Fibroblast of skin of scalp (primary cell): Measurements from ENCODE around the gene LYRM4.

ENCODE experiments used
- DNase-seq: peaks from one replicate; pipeline ENCODE4 v3.0.0-alpha.2; 2013

Gene LYRM4

DNA sequence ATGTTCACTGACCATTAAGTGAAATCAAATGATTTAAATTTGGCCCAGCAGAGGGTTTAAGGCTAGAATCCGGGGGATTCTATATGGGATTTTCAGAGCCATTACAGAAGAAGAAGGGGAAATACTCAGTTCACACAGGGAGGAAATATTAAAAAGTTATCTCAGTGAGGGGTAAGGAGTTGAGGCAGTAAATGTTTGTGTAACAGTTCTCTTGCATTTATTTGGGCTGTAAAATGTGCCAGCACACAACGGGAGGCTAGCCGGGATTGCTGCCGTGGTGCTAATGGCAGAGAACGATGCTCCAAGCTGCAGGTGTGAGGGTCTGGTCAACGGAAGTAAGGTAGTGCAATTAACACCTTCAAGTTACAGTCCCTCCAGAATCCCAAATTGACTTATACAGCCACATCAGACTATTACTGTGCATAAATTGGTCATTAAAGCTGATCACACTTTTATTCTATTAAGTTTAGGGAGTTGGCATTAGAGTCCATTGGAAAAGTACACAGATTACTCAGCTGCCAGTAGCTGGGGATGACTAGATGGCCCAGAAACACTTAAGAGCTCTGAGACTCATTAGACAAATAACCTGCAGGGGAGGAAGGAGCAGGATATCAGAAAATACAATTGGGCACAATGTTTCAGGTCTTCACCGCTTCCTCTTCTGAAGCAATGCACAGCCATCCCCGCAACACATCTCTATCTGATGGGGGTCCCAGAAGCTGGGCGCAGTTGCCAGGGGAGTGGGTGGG lies 144.3 kb downstream of the LYRM4 start:
- no peak for DNase-seq

DNA sequence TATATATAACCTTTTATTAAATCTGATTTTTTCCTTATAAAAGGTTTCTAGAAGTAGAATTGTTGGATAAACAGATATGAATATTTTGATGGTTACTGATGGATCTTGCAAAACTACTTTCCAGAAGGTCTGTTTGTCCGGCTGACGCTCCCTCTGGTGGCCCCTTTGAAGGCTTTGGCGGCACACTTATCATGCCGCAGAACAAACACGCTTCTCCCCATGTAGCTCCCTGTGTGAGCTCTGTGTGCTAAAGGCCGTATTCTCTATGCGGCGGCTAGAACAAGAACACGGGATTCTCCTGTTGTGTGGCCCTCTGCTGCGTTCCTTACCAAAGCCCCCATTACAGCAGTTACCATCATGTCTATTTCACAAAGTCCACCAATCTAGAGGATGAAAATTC lies 145.6 kb downstream of the LYRM4 start:
- peak; percentile 32 for DNase-seq

DNA sequence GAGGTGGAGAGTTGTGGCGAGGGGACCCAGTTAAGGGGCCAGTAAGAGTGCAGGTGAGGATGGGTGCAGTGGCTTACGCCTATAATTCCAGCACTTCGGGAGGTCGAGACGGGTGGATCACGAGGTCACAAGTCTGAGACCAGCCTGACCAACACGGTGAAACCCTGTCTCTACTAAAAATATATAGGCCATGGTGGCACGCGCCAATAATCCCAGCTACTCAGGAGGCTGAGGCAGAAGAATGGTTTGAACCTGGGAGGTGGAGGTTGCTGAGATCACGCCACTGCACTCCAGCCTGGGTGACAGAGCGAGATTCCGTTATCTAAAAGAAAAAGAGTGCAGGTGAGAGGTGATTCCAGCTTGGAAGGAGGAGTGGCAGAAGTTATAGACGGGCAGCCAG lies 147.7 kb downstream of the LYRM4 start:
- no peak for DNase-seq

DNA sequence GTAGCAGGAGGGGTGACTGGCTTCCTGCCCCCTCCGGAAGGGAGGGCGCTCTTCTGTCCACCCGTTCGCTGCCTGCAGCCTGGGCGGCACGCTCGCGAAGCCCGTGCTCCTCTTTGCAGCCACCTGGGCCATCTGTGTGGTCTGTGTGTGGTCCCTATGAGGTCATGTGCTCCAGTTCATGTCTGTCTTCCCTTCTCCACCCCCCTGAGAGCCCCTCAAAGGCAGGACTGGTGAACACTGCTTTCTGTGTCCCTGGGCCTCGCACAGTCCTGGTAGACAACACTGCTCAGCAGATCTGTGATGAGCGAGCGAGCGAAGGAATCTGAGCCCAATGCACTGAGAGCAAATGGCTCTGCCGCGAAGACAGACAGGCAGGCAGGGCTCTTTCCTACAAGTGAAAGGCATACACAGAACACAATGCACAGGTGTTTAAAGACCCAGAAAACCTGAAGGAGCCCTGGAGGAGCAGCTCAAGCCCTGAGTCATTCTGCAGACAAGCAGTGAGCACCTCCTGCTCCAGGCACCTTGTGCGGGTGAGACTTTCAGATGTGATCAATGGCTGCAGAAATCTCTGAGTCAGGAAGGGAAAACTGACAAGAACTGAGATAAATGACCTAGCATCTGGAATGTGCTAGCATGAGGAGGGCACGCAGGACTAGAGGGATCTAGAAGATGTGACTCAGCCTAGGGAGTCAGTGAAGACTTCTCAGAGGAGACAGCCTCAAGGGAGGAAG lies 148.5 kb downstream of the LYRM4 start:
- DNase-seq, result peak; percentile 84

DNA sequence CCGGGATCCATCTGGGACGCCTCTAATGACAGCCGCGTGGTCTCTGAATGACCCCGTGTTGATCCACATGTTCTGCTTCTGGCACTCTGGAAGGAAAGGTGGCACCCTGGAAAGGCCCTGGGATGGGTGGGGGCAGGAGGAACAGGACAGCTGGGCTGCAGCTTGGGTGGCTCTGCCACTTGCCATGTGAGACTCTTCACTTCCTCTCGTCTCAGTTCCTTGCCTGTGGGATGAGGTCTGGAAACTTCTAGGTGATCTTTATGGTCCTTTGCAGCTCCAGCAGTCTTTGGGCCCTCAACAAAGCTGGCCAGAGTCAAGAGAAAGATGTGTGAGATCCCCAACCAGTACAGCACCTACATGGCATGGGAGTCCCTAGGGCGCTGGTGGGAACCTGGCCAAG lies 149.1 kb downstream of the LYRM4 start:
- no peak for DNase-seq

DNA sequence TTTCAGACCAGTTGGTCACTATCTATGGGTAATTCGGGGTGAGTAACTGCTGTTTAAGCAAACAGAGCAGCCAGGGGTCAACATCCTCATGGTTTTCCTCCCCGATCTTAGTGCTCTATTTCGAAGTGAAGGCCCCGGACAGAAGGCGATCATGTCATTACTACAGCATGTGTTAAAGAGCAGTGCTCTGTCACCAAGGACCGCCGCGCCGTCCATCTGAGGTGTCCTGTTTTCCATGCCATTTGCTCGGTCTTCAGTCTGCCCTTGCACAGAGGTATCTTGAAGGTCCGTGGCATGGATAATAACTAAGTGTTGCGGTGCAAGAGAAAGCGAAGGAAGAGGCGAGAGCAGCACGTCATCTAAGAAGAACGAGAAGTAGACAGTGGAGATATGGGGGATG lies 150.5 kb downstream of the LYRM4 start:
- DNase-seq, result no peak

DNA sequence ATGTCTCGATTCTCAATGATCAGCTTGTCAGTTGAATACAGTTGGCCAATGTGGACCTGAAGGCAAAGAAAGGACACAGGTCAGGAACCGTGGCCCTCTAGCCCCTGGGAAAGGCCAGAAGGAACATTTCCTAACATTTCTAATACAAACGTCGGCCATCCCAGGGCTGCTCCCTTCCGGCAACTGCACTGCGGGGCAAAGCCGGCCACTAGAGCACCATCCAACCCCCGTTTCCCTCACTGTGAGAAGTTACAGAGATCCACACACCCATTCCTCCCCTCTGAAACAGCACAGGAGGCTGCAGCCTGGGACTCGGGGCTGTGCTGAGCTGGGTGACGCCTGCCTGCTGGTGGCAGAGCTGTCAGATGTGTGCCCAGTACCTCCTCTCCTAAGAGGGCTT lies 151.3 kb downstream of the LYRM4 start:
- no peak for DNase-seq

DNA sequence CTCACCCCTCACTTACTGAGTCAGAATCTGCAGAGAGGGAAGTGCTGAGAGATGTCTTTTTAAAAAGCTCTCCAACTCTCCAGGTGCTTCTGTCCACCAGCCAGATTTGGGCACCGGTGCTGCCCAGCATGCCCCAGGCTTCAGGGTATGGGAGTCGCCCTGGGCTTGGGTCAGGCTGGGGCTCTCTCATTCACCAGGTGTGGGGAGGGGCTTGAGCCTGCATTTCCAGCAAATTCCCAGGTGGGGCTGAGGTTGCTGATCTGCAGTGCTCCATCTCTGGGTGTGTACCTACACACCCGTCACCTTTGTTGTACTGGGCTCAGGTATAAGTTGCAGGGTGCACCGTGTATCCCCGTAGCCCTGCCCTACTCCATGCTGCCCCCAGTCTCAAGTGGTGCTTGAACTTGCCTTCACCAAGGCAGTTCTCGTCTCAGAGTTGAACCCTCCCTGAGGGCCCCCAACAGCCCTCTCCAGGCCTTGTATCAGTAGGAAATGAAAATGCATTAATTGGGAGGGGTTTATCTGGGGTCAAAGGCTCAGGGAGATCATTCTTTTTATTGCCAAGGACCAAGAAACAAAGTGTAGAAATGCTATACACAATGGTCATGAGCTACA lies 152.1 kb downstream of the LYRM4 start:
- DNase-seq, result no peak

DNA sequence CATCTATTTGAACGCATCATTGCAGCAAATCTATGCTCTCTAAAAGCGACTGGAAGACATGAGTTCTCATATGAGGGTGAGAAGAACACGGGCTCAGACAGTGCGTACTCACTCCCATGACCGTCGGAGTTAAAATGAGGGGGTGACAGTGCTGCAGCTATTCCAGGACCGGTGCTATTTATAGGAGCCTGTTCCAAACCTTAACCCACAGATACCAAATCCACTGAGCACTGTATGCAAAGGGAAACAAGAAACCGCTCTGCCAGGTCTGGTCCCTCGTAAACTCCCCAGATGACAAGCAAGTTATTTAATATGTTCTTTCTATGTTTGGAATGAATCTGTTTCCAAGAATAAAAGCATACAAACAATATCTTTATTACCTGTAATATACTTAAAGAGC lies 152.7 kb downstream of the LYRM4 start:
- DNase-seq, result no peak

DNA sequence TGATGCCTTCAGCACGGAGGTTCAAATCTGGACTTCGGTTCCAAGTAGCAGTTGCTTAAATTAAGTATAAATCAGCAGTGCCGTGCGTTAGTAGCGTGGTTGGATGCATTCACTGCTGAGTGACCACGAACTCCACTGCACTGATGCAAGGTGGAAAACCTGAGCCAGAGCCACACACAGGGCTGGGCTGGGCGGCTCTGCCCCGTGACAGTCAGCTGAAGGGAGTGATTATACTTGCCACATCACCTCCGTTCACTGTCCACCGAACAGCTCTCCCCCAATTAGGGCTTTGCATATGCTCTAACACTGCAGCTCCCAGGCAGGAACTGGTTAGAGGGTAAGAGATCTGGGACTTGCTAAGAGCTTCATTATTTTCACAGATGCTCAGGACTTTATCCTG lies 153.4 kb downstream of the LYRM4 start:
- DNase-seq, result no peak

DNA sequence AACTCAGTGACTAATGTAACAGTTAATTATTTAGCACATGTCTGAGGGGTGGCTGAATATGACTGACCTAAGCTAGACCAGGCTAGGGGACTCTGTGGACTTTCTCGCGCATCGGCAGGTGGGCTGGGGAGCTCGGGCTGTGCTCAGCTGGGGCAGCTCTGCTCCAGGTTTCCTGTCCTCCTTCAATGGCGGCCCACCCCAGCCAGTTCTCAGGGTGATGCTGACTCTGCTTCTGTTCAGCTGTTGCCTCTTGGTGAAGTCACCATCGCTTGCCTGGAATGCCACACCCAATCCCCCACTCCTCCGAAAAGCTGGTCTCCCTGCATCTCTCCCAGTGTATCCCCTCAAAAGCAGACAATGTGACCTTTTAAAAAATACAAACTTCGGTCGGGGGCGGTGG lies 155.6 kb downstream of the LYRM4 start:
- no peak for DNase-seq

DNA sequence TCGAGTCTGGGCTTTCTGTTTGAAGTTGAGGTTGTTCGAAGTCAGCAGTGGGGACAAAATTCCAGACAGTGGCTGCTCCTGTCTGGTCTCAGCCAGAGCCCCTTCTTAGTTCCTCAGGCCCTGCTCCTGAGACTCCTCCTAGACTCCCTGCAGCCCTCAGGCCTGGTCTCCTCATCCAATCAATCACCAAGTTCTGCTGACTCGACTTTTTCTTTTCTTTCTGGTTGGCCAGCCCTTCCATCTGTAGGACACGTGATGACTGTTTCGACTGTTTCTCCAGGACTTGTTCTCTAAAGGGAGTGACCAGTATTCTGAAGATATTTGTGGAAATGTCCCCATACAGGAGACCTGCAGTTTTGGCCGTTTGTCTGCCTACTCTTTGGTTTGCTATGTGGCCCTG lies 156.1 kb downstream of the LYRM4 start:
- no peak for DNase-seq

DNA sequence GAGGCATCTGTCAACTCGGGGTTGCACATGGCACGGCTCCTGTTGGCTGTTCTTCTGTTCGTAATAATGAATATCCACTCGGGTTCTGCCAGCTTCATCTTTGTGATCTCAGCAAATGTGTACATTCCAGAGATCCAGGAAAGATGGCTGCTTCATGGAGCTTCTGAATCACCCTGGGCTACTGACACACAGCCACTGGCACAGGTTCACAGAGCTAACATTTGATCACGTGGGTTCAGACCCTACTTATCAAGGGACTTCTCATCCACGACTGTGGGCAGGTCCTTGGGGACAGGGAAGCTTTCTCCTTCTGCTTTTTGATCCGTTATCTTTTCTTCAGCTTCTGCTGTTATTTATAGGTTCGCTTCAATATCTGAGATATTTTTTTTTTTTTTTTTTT lies 157.5 kb downstream of the LYRM4 start:
- no peak for DNase-seq

DNA sequence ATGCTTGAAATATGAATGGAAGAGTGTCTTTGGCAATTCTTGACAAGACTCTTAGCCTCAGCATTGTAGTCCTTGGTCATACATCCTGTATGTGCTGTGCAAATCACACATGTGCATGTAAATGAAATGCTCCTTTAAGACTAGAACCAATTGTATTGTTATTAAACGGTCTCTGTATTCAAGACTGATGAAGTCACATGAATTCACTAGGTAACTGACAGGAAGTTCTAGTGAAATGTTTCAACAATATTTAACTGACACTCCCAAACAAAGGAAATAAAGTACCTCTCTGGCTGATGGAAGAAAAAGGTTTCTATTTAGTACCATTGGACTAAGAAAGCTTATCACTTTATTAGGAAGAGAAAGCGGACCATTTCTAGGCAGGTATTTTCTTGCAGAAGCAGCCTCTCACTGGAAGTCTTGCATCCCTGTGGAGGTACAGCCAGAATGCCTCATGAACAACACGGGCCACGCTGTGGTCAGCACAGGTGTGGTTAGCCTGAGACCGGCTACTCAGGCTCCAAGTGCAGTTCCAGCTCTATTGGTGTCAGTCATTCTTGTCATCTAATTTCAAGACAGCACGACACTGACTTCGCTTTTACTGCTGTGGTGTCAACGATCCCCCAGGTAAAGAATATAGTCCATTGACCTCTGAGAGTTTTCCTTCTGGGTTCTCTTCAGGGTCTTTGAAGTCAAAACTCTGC lies 158.3 kb downstream of the LYRM4 start:
- no peak for DNase-seq

DNA sequence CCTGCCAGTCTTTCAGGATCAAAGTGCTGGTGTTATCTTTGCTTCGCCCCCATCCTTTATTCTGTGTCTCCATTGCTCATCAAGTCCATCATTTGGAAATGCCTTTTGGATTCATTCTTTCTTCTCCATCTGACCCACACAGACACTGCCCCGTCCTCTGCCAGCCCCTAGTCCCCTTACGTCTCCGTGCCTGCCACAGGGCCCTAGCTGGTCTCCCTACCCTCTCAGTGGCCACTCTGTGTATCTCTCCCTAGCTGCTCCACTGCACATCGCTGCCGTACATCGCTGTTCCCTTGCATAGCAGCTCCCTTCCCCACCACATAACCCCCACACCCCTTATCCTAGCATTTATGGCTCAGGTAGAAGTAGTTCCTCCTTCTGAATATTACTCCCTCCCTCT lies 159.9 kb downstream of the LYRM4 start:
- no peak for DNase-seq

DNA sequence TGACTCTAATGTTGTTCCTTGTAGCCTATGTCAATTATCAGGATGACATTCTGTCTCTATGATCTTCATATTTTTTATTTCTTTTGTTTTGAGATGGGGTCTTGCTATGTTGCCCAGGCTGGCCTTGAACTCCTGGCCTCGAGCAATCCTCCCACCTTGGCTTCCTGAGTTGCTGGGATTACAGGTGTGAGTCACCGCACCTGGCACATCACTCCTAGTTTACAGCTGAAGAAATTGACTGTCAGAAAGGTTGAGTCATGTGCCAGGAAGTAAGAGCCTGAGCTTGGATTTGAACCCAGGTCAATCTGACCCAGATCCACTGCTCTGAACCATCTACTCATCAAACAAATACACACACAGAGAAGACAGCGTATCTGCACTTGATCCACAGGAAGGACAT lies 161.2 kb downstream of the LYRM4 start:
- no peak for DNase-seq

DNA sequence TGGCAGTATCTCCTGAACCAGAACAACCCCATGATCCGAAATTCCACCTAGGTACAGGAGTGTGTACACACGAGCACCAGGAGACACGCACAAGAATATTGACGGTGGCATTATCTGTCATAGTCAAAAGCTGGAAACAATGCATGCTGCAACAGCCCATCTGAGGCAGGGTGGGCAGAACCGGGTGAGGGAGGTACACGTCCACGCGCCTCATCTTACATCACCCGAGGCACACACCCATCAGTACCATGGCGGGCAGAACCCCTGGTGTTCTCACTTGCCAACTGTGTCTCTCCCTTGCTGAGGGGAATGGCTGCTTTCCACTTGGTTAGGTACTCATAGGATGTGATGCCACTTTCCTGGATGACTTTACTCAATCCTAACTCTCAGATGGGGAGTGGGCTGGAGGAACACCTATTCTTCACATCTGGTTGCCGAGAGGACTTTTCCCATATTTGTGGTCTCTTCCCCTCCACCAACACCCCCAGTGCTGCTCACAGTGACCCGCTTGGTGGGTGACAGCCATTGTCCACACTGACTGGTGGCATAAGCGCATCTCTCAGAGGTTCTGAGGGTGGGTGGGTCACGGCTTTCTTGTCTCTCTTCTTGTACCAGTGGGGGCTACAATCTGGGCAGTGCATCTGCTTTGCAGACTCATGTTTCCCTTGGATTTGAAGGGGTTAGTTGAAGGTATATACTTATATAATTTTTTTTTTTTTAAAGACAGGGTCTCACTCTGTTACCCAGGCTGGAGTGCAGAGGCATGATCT lies 162.1 kb downstream of the LYRM4 start:
- no peak for DNase-seq

DNA sequence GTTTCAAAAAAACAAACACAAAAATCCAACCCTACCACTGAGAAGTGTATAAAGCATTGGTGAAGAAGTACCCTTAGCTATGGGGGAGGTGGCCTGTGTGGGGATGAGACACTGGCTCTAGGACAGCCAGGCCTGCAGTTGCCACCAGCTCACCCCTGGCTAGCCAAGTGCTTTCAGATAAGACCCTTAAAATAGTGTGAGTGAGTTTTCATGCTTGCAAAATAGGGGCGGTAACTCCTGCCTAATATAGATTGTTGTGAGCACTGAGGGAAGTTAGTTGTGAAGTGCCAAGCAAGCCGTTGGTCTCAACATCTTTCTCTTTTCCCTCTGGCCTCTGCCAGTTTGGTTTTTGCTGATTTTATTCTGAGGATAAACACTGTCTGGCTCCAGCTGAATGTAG lies 164.3 kb downstream of the LYRM4 start:
- DNase-seq, result no peak

DNA sequence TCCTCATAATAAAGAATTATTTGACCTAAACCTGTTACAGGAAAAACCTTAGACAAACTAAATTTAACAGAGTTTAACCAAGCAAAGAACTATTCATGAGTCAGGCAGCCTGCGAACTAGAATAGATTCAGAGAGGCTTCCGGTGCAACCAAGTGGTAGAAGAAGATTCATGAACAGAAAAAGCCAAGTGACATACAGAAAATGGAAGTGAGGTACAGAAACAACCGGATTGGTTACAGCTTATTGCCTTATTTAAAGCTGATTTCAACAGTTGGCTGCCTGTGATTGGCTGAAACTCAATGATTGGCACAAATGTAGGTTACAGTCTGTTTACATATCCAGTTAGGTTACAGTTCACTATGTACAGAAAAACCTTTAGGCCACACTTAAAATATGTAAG lies 165.5 kb downstream of the LYRM4 start:
- DNase-seq, result no peak

DNA sequence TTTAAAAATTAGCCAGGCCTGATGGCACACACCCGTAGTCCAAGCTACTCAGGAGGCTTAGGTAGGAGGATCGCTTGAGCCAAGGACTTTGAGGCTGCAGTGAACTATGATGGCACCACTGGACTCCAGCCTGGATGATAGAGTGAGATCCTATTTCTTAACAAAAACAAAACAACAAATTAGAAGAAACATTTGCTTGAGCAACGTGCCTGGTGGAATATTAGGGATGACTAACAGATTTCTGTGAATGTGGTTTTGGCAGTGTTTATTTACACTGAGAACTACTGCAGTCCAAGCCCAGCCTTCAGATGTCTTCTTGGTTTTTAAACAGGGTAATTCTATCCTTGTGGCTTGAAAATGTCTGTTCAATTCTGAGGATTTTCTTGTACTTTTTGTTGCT lies 166.4 kb downstream of the LYRM4 start:
- DNase-seq, result peak; percentile 90

DNA sequence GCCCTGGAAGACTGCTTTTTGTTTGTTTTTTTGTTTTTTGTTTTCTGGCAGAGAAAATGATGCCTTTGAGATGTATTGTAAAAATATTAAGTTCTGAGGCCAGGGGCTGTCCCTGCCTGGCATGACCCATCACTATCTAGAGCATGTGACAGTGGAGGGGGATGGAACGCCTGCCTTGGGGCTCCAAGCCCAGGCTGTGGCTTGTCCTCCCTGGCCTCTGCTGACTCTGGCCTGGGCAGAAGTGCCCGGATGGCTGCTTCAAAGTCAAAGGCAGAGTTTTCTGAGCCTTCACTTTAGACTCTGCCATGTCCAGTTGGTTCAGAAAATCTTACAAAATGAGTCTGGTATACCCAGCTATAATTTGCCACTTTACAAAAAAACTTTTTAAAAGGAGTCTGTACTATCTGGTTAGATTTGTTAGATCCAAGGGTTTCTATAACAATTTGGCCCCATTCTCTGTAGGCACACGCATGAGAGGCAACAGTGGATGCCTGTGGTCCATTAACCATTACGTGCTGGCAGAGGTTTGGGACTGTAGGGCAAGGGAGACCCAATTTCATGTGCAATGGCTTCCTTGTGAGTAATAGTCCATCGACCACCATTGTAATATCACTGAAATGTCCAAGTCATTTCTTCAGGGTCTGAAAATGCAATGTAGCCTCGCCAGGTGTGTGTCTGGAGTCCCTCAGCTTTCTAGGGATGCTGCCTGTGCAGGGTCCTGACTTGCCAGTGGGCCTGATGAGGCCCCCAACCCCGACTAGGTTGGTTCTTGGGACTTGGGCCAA lies 167.3 kb downstream of the LYRM4 start:
- no peak for DNase-seq
